Stimulated activated CD4-positive, alpha-beta T cell treated with anti-CD3 and anti-CD28 coated beads, Interleukin-12 subunit alpha, Interleukin-12 subunit beta, amount 100 ng/mL, for 48 hours (primary cell): ENCODE results near the gene CXCL16.
"Not testable (repeated sequence)": the region's sequence is repeated elsewhere in the genome, so short reads cannot be mapped to it uniquely, and the experiment has no call there.

Source experiments
- DNase-seq, 3 donors: peaks; one replicate each; pipeline ENCODE4 v3.0.0-alpha.2; 2020; ENCODE audit warnings: low read depth in 2 of 3, low spot score in 1 of 3

Gene CXCL16

DNA sequence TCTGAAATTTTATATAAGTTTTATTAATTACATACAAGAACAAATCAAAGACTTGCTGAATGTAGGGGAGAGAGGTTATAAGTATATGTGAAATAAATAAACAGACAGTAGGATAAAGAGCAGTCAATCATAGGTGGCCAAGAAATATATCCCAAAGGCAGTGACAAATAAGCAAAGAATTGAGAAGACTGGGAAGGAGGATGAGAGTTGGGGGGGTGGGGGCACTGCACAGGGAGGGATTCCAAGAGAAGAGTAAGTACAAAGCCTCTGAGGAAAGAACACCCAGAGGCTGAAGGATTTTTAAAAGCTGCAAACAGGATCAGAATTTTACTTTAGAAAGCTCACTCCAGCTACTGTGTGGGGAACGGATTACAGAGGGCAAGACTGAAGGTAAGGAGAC is 38.6 kb downstream of the CXCL16 start:
- no peak for DNase-seq

DNA sequence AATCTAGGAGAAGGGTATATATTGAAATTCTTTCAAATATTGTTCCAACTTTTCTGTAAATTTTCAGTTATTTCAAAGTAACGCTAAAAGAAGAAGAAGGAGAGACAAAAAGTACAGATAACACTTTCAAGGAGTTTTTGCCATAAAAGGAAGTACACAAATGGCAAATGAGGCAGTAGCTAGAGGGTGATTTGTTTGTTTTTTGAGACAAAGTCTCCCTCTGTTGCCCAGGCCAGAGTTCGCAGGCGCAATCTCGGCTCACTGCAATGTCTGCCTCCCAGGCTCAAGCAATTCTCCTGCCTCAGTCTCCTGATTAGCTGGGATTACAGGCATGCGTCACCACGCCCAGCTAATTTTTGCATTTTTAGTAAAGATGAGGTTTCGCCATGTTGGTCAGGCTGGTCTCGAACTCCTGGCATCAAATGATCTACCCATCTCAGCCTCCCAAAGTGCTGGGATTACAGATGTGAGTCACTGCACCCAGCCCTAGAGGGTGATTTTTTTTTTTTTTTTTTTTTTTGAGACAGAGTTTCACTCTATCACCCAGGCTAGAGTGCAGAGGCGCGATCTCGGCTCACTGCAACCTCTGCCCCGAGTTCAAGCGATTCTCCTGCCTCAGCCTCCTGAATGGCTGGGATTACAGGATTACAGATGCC is 40.2 kb downstream of the CXCL16 start:
- not testable (repeated sequence) for DNase-seq

DNA sequence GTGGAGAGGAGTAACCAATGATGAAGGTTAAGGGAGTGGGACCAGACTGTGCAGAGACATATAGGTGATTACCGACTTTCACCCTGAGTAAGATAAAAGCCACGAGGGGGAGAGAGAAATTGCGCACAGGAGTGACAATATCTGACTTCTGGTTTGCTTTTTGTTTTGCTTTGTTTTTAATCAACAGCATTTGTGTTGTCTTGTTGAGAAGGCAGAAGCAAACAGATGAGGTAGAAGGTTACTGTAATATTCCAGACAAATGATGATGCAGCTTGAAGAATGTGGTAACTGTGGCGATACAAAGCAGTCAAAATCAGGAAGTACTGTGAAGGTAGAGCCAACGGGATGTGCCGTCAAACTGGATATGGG is 43.3 kb downstream of the CXCL16 start:
- DNase-seq, result no peak

DNA sequence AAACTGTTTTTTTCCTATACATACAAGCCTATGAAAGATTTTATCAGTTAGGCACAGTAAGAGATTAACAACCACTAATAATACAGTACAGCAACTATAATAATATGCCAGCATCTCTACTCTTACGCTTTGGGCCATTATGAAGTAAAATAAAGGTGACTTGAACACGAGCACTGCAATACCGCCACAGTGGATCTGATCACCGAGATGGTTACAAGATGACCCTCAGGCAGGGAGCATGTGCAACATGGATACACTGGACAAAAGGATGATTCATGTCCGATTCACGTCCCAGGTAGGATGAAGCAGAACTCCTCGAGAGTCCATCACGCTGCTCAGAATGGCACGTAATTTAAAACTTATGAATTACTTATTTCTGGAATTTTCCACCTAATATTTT is 46.3 kb downstream of the CXCL16 start:
- no peak for DNase-seq

DNA sequence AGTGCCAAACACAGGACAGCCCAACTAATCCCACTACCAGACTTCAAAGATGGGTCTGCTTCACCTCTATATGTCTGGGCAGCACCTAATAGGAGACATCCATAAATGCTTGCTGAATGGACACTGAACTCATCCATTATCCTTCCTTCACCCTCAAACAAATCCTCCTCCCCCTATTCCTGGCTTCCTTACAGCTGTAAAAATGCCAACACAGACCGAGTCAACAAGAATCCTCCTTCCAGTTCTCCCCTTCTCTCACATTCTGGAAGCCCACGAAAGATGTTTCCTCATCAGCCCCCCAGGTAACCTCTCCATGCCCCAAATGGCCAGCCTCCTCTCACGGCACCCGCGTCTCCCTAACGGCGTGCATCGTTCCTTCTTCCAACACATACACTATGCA is 48.0 kb downstream of the CXCL16 start:
- no peak for DNase-seq

DNA sequence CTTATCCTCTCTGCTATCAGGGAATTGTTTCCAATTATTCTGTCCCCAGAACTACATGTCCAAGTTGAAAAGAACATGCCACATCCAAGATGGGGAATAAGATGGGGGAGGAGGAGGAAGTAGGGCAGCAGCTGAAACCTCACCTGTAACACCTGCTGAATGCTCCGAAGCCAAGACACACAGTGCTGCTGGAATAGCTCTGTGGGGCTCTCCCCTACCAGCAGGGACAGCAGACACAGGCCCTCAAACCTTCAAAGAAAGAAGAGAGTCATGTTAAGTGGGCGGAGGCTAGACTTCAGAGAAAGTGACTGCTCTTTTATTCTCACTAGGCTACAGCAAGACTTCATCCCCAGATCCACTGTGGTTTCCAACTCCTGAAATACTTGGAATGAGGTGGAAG is 49.0 kb downstream of the CXCL16 start:
- no peak for DNase-seq

DNA sequence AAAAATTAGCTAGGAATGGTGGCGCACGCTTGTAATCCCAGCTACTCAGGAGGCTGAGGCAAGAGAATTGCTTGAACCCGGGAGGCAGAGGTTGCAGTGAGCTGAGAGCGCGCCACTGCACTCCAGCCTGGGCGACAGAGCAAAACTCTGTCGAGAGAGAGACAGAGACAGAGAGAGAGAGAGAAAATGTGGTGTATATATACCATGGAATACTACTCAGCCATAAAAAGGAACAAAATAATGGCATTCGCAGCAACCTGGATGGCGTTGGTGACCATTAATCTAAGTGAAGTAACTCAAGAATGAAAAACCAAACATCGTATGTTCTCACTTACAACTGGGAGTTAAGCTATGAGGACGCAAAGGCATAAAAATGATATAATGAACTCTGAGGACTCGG is 49.9 kb downstream of the CXCL16 start:
- DNase-seq, result not testable (repeated sequence)

DNA sequence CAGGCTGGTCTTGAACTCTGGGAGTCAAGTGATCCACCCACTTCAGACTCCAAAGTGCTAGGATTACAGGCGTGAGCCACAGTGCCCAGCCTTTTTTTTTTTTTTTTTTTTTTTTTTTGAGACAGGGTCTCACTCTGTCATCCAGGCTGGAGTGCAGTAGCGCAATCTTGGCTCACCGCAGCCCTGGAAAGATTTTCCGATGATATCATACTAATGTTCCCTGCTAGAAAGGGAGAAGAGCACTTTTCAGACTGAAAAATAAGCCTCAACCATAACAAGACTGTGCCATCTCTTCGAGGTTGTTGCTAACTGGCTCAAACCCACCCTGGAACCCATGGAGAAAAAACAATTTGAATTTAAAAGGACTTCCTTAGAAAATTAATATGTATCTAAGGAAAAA is 56.0 kb downstream of the CXCL16 start:
- DNase-seq, result not testable (repeated sequence)
